GM19438 (cell line): ENCODE results near the gene AKR1C4.
"Not testable (repeated sequence)": the region's sequence is repeated elsewhere in the genome, so short reads cannot be mapped to it uniquely, and the experiment has no call there.

ENCODE experiments used
- ATAC-seq: cut with Tn5 transposase; IDR thresholded peaks from one replicate; pipeline ENCODE4 v1.9.1; 2021; ENCODE audit warnings: low read depth; ENCODE audit not compliant: unreplicated experiment

AKR1C4 gene

GRCh38 chr10:5199398-5199797, 2.8 kb downstream of the AKR1C4 start:
- ATAC-seq, result no peak

GRCh38 chr10:5206799-5207198, 10.2 kb downstream of the AKR1C4 start:
- ATAC-seq, result no peak

GRCh38 chr10:5209776-5210175, 13.1 kb downstream of the AKR1C4 start:
- ATAC-seq, result not testable (repeated sequence)

GRCh38 chr10:5210261-5210660, 13.6 kb downstream of the AKR1C4 start:
- ATAC-seq, result not testable (repeated sequence)

- no peak for ATAC-seq
These were observed 15.3 kb downstream of the AKR1C4 start for GRCh38 chr10:5211696-5212536.

GRCh38 chr10:5216801-5217200, 20.2 kb downstream of the AKR1C4 start:
- no peak for ATAC-seq

GRCh38 chr10:5219262-5219661, 22.6 kb downstream of the AKR1C4 start:
- no peak for ATAC-seq

GRCh38 chr10:5222942-5223341, 26.3 kb downstream of the AKR1C4 start:
- ATAC-seq, result not testable (repeated sequence)

- ATAC-seq, result no peak
These were observed 32.4 kb downstream of the AKR1C4 start for GRCh38 chr10:5229019-5229418.

GRCh38 chr10:5233324-5233723, 36.7 kb downstream of the AKR1C4 start:
- no peak for ATAC-seq

GRCh38 chr10:5234106-5234860, 37.6 kb downstream of the AKR1C4 start:
- no peak for ATAC-seq

GRCh38 chr10:5237541-5237940, 40.9 kb downstream of the AKR1C4 start:
- ATAC-seq, result not testable (repeated sequence)

GRCh38 chr10:5242585-5242984, 45.9 kb downstream of the AKR1C4 start:
- ATAC-seq, result no peak

GRCh38 chr10:5243521-5243987, 46.9 kb downstream of the AKR1C4 start:
- no peak for ATAC-seq

GRCh38 chr10:5252177-5253037, 55.8 kb downstream of the AKR1C4 start:
- ATAC-seq, result no peak

GRCh38 chr10:5254488-5254887, 57.9 kb downstream of the AKR1C4 start:
- no peak for ATAC-seq

GRCh38 chr10:5257768-5258167, 61.1 kb downstream of the AKR1C4 start:
- not testable (repeated sequence) for ATAC-seq

- ATAC-seq, result no peak
These were observed 62.7 kb downstream of the AKR1C4 start for GRCh38 chr10:5259132-5259951.

GRCh38 chr10:5259952-5260578, 63.4 kb downstream of the AKR1C4 start:
- ATAC-seq, result no peak
